Left ventricle myocardium superior (tissue), 1 donor: ENCODE measurements around the gene SUPT7L. TPM values are rescaled to one million over a fixed set of nuclear protein-coding genes. Genes with fewer than 3 reads are reported as not detected.

ENCODE experiments used
- ATAC-seq: fragments of 200-7000 bp; cut with Tn5 transposase; one replicate; pipeline ENCODE4 v1.9.1; 2020; ENCODE audit warnings: mild to moderate bottlenecking, moderate library complexity
- DNase-seq: peaks from one replicate; pipeline ENCODE4 v3.0.0-alpha.2; 2020
- intact Hi-C: fragments of 100-400 bp; cut with micrococcal nuclease; formaldehyde crosslinking; loops from one replicate; pipeline ENCODE4 v1.11.0; 2022
- total RNA-seq: library from RNA; stranded (reverse); fragmentation: NEBNext Ultra II Directional; extraction: Animal tissue kit (Norgen Biotek cat#: 25700); gene quantifications from one replicate; pipeline ENCODE4 v1.2.1, GENCODE V29; 2021
- donor health status: DM: no; HTN: yes; CAD: no; lungs with severe emphysema.

The SUPT7L gene
- total RNA-seq, 1 donor from 2014 or later: 28.1 TPM

DNA sequence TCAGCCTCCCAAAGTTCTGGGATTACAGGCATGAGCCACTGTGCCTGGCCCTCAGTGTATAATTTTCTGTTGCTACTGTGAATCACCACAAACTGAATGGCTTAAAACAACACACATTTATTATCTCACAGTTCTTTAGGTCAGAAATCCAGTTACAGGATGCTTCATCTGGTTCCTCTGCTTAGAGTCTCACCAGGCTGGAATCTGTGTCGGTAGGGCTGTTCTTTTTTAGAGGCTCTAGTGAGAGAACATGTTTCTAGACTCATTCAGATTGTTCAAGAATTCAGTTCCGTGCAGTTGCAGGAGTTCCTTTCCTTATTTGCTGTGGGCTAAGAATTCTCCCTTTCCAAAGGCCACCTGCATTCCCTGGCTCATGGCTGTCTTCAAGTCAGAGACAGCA is 56.8 kb downstream of the SUPT7L start:
- intact Hi-C loops: no loop called here
- ATAC-seq (no peak), DNase-seq (no peak)

Other genes with a start within 250 kb of the SUPT7L start
- 53.1 TPM for gene NRBP1, start 235.0 kb downstream of the SUPT7L start, total RNA-seq
- gene KRTCAP3, start 221.2 kb downstream of the SUPT7L start, total RNA-seq: not detected
- gene IFT172, start 173.9 kb downstream of the SUPT7L start, total RNA-seq: 22.4 TPM
- gene FNDC4, start 168.4 kb downstream of the SUPT7L start, total RNA-seq: 1.8 TPM
- not detected for gene GCKR, start 166.8 kb downstream of the SUPT7L start, total RNA-seq
- gene ZNF512, start 80.6 kb downstream of the SUPT7L start, total RNA-seq: 20.8 TPM
- gene CCDC121, start 34.6 kb downstream of the SUPT7L start, total RNA-seq: 6.5 TPM
- 20.1 TPM for gene GPN1, start 34.6 kb downstream of the SUPT7L start, total RNA-seq
- 19.2 TPM for gene SLC4A1AP, start 275 bp upstream of the SUPT7L start, total RNA-seq
- gene MRPL33, start 108.1 kb upstream of the SUPT7L start, total RNA-seq: 367 TPM
- gene RBKS, start 226.8 kb upstream of the SUPT7L start, total RNA-seq: 3.3 TPM
- 56.8 TPM for gene BABAM2, start 227.1 kb upstream of the SUPT7L start, total RNA-seq